OCI-LY7 (cell line): ENCODE measurements around the gene CD55.

Source experiments
- CTCF ChIP-seq: fragments of 200-600 bp; sonication (generic); conservative IDR thresholded peaks from 2 replicates; pipeline ENCODE4 v1.5.1; 2014; ENCODE audit warnings: mild to moderate bottlenecking, antibody characterized with exemption, low read length, moderate library complexity, mixed read lengths
- EZH2phosphoT487 ChIP-seq: fragments of 200-600 bp; sonication (generic); IDR thresholded peaks from 2 replicates; pipeline ENCODE4 v1.6.1; 2018; ENCODE audit warnings: low read depth, borderline replicate concordance, mild to moderate bottlenecking, mixed run types, antibody characterized with exemption, low read length, moderate library complexity, mixed read lengths

- TF ChIP-seq CTCF (no peak), EZH2phosphoT487 (no peak)
These were observed 67.2 kb downstream of the CD55 start for GRCh38 chr1:207388721-207389120.
